HUES48 (cell line): ENCODE measurements around the gene RCAN2.

Source experiments
- H3K27ac ChIP-seq: one replicate; pipeline ENCODE4 v1.7.0; 2013; ENCODE audit warnings: low read depth, low read length, inconsistent platforms
- H3K27me3 ChIP-seq: 2 replicates; pipeline ENCODE4 v1.6.1; 2013; ENCODE audit warnings: mild to moderate bottlenecking, low read length; ENCODE audit not compliant: control insufficient read depth, insufficient read depth
- H3K36me3 ChIP-seq: 2 replicates; pipeline ENCODE4 v1.6.1; 2013; ENCODE audit warnings: low read length; ENCODE audit not compliant: control insufficient read depth, insufficient read depth
- H3K4me1 ChIP-seq: 2 replicates; pipeline ENCODE4 v1.6.1; 2013; ENCODE audit warnings: mild to moderate bottlenecking, low read length; ENCODE audit not compliant: control insufficient read depth, insufficient read depth
- H3K4me3 ChIP-seq: 2 replicates; pipeline ENCODE4 v1.5.1; 2013; ENCODE audit warnings: mild to moderate bottlenecking, low read depth, low read length
- H3K9ac ChIP-seq: 2 replicates; pipeline ENCODE4 v1.6.1; 2013; ENCODE audit warnings: mild to moderate bottlenecking, low read depth, low read length, moderate library complexity
- H3K9me3 ChIP-seq: 2 replicates; pipeline ENCODE4 v1.6.1; 2013; ENCODE audit warnings: low read length; ENCODE audit not compliant: control insufficient read depth, insufficient read depth

The RCAN2 gene

GRCh38 chr6:46329568-46329967 is 161.7 kb downstream of the RCAN2 start:
- H3K9me3 ChIP-seq, result no peaks in the 10 kb centered on the region
- no peak overlapping the region for H3K27ac ChIP-seq
- no peak overlapping the region for H3K4me3 ChIP-seq
- H3K4me1 ChIP-seq, result peaks cover 8% of the 10 kb centered on the region
- no peak overlapping the region for H3K9ac ChIP-seq
- no peaks in the 10 kb centered on the region for H3K27me3 ChIP-seq
- H3K36me3 ChIP-seq, result no peaks in the 10 kb centered on the region

- Histone ChIP-seq H3K27ac (no peak overlapping the region), H3K27me3 (no peaks in the 10 kb centered on the region)
Observed at GRCh38 chr6:46327779-46328178, 163.5 kb downstream of the RCAN2 start.

GRCh38 chr6:46325561-46326530 is 165.4 kb downstream of the RCAN2 start:
- peaks cover 8% of the 10 kb centered on the region for H3K4me1 ChIP-seq

More at GRCh38 chr6:46327779-46328178, 163.5 kb downstream of the RCAN2 start:
- Histone ChIP-seq H3K36me3 (no peaks in the 10 kb centered on the region), H3K4me3 (no peak overlapping the region), H3K9ac (no peak overlapping the region), H3K9me3 (no peaks in the 10 kb centered on the region), H3K4me1 (peaks cover 8% of the 10 kb centered on the region)

GRCh38 chr6:46324706-46325105 is 166.5 kb downstream of the RCAN2 start:
- Histone ChIP-seq H3K9me3 (no peaks in the 10 kb centered on the region), H3K4me1 (peaks cover 8% of the 10 kb centered on the region), H3K9ac (no peak overlapping the region), H3K4me3 (no peak overlapping the region), H3K27me3 (no peaks in the 10 kb centered on the region), H3K36me3 (no peaks in the 10 kb centered on the region), H3K27ac (no peak overlapping the region)

More at GRCh38 chr6:46325561-46326530, 165.4 kb downstream of the RCAN2 start:
- no peaks in the 10 kb centered on the region for H3K9me3 ChIP-seq
- H3K27me3 ChIP-seq, result no peaks in the 10 kb centered on the region
- H3K4me3 ChIP-seq, result no peak overlapping the region
- no peak overlapping the region for H3K9ac ChIP-seq
- H3K27ac ChIP-seq, result no peak overlapping the region
- H3K36me3 ChIP-seq, result no peaks in the 10 kb centered on the region

- Histone ChIP-seq H3K36me3 (no peaks in the 10 kb centered on the region), H3K4me1 (peaks cover 8% of the 10 kb centered on the region), H3K27me3 (no peaks in the 10 kb centered on the region)
Observed at GRCh38 chr6:46323966-46324622, 167.2 kb downstream of the RCAN2 start.

GRCh38 chr6:46323312-46323965 is 167.8 kb downstream of the RCAN2 start:
- no peak overlapping the region for H3K27ac ChIP-seq
- no peak overlapping the region for H3K4me3 ChIP-seq
- H3K9ac ChIP-seq, result no peak overlapping the region
- peaks cover 8% of the 10 kb centered on the region for H3K4me1 ChIP-seq
- H3K9me3 ChIP-seq, result no peaks in the 10 kb centered on the region
- H3K36me3 ChIP-seq, result no peaks in the 10 kb centered on the region
- no peaks in the 10 kb centered on the region for H3K27me3 ChIP-seq

More at GRCh38 chr6:46323966-46324622, 167.2 kb downstream of the RCAN2 start:
- Histone ChIP-seq H3K9ac (no peak overlapping the region), H3K4me3 (no peak overlapping the region), H3K27ac (no peak overlapping the region), H3K9me3 (no peaks in the 10 kb centered on the region)

GRCh38 chr6:46320505-46320904 is 170.7 kb downstream of the RCAN2 start:
- Histone ChIP-seq H3K9me3 (no peaks in the 10 kb centered on the region), H3K4me3 (no peak overlapping the region), H3K27me3 (no peaks in the 10 kb centered on the region), H3K27ac (no peak overlapping the region), H3K36me3 (no peaks in the 10 kb centered on the region), H3K4me1 (peaks cover under 1% of the 10 kb centered on the region; the same call in 1 of the 2 replicates), H3K9ac (no peak overlapping the region)

GRCh38 chr6:46315589-46315988 is 175.7 kb downstream of the RCAN2 start:
- no peak overlapping the region for H3K9ac ChIP-seq
- H3K4me1 ChIP-seq, result no peaks in the 10 kb centered on the region
- no peaks in the 10 kb centered on the region for H3K27me3 ChIP-seq

GRCh38 chr6:46312654-46313053 is 178.6 kb downstream of the RCAN2 start:
- Histone ChIP-seq H3K9me3 (no peaks in the 10 kb centered on the region), H3K27ac (no peak overlapping the region), H3K36me3 (no peaks in the 10 kb centered on the region), H3K27me3 (no peaks in the 10 kb centered on the region), H3K4me1 (no peaks in the 10 kb centered on the region), H3K9ac (no peak overlapping the region), H3K4me3 (no peak overlapping the region)

More at GRCh38 chr6:46315589-46315988, 175.7 kb downstream of the RCAN2 start:
- no peaks in the 10 kb centered on the region for H3K9me3 ChIP-seq
- no peak overlapping the region for H3K4me3 ChIP-seq
- no peak overlapping the region for H3K27ac ChIP-seq
- H3K36me3 ChIP-seq, result no peaks in the 10 kb centered on the region

GRCh38 chr6:46310196-46310595 is 181.1 kb downstream of the RCAN2 start:
- Histone ChIP-seq H3K27ac (no peak overlapping the region), H3K9me3 (no peaks in the 10 kb centered on the region), H3K4me1 (no peaks in the 10 kb centered on the region), H3K36me3 (no peaks in the 10 kb centered on the region), H3K4me3 (no peak overlapping the region), H3K27me3 (no peaks in the 10 kb centered on the region), H3K9ac (no peak overlapping the region)
